GM19351 (cell line): ENCODE data around the gene MAP3K3.

Experiments
- ATAC-seq: cut with Tn5 transposase; IDR thresholded peaks from one replicate; pipeline ENCODE4 v1.9.1; 2021; ENCODE audit warnings: mild to moderate bottlenecking, moderate library complexity; ENCODE audit not compliant: unreplicated experiment

Gene MAP3K3

DNA sequence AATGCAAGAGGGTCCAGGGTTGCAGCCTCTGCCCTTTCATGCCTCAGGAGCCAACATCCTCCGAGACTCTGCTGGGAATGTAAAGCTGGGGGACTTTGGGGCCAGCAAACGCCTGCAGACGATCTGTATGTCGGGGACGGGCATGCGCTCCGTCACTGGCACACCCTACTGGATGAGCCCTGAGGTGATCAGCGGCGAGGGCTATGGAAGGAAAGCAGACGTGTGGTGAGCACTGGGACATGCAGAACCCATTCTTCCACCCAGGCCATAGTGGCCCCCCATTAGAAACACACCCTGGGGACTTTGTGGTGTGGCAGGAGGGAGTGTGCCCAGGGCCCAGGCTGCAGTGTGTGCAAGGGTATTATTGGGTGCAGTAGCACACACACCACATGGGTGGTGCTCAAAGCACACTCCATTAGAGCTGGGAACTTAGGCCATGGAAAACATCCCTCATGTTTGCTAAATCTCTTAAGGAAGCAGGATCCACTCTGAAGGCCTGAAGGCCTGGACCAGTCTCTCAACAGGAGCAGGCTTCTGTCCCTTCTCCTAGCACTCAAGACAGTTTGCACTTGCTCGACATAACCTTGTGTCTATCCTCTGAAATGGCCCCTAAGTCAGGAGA, 70.1 kb downstream of the MAP3K3 start:
- ATAC-seq: no peak

DNA sequence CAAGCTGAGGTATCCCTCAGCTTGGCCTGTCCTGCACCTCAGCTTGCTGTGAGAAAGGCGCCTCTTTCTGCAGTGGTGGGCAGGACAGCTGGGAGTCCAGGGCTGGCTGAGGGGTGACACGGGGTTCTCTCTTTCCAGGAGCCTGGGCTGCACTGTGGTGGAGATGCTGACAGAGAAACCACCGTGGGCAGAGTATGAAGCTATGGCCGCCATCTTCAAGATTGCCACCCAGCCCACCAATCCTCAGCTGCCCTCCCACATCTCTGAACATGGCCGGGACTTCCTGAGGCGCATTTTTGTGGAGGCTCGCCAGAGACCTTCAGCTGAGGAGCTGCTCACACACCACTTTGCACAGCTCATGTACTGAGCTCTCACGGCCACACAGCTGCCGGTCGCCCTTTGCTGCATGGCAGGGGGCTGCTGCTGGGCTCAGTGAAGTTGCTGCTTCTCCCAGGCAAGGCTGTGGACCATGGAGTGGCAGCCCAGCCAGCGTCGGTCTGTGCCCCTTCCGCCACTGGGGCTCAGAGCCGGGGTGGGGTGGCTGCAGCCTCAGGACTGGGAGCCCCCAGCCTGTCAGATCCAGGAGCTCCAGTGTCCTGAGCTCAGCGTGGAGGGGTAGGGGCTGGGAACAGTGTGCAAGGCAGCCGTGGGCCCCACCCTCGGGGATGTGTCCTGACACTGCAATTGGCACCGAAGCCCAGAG, 71.3 kb downstream of the MAP3K3 start:
- ATAC-seq: no peak

- no peak for ATAC-seq
These were observed 72.2 kb downstream of the MAP3K3 start for GRCh38 chr17:63694229-63694949.

DNA sequence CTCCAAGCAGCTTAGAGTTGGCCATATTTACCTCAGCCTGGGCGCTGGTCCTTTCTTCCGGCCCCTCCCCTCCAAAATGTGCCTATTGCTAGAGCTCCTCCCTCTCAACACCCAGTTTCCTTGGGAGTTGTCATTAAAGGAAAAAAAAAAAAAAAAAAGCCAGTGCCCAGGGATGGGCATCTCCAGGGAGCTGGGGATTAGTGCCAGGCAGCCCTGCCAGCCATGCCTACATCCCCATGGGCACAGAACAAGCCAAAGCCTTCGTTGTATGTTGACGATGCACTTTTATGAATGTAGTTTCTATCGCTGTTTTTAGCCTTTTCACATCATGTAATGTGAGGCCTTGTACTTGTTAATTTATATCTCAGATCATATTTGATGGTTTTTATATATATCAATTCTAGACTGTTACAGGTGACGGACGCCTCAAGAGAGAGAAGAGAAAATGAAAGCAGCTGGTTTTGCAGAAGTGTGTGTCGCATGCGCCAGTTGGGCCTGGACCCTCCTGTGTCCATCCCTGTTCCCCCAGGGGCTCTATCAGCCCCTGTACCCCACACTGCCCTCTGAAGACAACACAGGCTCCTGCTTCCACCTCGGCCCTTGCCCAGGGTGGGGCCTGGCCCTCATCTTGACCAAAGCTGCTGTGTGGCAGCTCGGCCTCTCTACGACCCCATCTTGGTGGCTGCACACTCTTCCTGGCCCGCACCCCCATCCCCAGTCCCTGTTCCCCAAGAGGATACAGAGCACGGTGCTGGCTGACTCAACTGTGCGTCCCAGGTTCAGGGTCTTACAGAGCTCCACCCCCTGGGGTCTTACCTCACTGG, 72.9 kb downstream of the MAP3K3 start:
- no peak for ATAC-seq

- no peak for ATAC-seq
These were observed 73.7 kb downstream of the MAP3K3 start for GRCh38 chr17:63695889-63696288.

GRCh38 chr17:63696381-63696961, 74.3 kb downstream of the MAP3K3 start:
- no peak for ATAC-seq

DNA sequence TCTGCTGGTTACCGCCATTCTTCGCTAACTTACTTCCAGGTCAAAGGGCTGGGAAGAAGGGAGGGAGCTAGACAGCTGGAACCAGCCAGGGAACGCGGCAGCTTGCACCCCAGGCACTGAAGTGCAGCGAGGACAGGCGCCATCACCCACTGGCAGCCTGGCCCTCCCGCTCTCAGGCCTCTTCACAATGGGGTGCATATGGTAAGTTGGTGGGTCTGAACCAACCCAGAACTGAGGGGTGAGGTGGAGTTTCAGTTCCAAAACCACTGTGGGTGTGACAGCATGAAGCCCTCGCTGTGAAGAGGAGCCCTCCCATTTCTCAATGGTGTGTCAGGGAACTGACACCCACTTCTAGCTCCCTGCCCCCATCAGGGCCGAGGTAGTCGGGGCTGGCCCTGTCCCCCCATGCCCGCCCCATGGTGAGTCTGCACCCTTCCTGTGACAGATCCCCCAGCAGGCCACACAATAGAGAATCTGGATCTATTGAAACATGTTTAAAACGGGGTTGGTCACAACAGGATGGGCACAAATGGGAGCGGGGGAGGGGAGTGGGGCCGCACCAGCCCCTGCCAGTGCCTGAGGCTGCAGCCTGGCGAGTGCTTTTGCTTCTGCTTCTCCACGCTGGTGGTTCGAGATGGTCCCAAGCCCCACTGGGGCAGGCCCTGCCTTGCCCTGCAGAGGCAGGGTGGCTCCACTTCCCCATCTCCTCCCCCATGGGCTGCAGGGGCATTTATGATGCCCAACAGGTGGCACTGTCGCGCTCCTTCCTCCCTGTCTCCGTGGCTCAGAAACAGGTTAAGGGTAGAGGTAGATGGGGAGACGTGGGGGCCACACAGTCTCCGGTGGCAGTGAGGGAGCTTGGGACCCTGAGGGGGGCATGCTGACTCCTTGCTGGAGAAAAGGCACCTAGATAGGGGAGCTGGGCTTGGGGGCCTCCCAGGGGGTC, 75.4 kb downstream of the MAP3K3 start:
- ATAC-seq: no peak

DNA sequence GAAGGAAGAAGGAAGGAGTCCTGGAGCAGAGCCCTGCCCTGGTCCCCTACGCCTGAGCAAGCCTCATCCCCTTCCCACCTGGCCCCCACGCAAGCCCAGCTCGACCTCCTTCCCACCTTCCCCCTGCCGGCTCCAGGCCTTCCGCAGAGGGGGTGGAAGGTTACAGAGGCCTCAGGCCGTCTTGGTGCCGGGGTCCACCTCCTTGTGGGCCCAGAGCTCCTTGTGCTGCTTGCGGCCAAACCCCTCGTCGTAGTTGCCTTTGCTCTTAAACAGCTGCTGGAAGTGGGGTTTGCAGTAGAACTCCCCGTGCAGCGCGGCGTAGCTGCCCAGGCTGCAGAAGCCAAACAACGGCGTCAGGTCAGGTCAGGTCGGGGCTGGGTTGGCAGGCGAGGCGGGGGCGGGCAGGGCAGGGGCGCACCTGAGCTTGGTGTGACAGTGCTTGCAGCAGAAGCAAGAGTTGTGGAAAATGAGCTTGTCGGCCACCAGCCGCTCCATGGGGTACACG, 76.2 kb downstream of the MAP3K3 start:
- no peak for ATAC-seq

DNA sequence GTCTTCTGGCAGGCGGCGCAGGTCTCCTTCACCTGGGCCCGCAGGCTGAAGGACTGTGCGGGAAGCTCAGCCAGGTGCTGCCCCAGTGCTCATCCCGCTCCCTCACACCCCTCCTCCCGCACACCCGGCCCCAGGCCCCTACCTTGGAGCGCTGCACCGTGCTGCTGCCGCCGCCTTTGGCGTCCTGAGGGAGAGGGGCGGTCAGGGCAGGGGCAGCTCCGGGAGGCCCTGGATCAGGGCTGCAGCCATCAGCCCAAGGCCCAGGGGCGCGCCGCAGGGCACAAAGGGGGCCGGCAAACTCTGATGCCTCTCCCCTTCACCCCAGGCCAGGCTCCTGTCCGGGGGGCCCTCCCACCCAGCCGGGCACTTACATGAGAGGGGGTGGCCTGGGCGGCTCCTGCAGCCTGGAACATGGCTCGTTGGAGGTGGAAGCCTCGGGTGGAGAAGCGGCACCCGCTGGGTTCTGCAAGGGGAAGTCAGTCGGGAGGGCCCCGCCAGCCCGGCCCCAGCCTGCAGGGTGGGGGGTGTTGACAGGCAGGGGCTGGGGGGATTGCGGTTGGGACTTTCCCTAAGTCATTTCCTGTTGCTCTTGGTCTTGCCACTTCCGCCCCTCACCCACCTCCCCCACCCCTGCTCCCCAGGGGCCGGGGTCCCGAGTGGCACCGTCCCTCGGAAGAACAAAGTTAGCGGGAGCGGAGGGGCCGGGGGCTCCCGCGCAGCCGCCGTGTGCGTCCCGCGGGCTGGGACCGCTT, 76.8 kb downstream of the MAP3K3 start:
- ATAC-seq: peak; percentile 23

GRCh38 chr17:63699638-63700527, 77.7 kb downstream of the MAP3K3 start, which contains the start of gene LIMD2:
LIMD2 (minus strand) TSS chr17:63700125; CDS start chr17:63699298, 827 bp downstream.
- ATAC-seq: peak; percentile 13

DNA sequence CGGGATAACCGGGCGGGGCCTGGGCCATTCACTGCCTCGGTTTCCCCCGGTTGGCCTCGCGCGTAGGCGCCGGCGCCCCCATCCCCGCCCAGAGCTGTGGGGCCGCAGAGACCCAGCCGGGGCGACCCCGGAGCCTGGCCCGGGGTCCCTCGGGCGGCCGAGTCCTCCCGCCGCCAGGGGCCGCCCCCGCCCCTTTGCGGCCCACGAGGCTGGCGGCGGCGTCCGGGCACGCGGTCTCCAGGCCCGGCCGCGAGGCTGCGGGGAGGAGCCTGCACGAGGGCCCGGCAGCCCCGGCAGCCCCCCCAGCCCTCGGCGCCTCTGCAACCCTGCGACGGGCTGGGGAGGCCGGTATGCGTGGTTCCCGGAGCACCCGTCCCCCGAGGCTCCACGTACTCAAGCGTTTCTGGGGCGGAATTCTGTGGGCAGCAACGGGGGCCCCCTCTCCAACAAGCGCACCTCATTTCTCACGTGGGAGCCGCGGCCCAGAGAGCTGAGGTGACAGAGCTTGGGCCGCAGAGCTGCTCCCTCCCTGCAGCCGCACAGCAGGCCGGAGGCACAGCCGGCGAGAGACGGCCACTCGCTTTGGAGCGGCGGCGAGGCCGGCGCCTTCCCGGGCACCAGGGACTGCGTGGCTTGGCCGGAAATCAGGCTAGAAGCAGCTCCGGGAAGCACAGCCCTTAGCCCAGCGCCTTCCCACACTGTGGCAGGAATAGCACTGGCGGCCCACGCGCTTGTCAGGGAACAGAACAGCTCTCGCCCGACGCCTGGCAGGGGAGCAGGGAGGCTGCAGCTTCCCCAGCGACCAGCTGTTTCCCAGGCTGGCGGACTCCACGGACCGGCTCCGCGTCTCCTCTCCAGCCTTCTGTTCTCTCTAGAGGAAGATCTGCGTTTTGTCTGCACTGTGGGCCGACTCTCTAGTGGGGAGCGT, 78.6 kb downstream of the MAP3K3 start:
- no peak for ATAC-seq

DNA sequence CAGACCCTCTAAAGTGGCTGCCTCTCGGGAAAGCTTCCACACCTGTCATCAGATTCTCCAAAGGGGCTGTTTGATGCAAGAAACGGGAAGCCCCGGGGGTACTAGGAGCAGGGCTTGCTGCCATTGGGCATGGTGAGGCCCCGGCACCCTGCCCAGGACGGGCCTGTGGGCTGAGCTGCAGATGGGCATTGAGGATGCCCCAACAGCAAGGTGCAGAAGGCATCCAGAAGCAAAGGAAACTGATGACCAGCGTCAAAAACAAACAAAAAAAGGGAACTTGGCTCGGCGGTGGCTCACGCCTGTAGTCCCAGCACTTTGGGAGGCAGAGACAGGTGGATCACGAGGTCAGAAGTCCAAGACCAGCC, 79.2 kb downstream of the MAP3K3 start:
- ATAC-seq: no peak

DNA sequence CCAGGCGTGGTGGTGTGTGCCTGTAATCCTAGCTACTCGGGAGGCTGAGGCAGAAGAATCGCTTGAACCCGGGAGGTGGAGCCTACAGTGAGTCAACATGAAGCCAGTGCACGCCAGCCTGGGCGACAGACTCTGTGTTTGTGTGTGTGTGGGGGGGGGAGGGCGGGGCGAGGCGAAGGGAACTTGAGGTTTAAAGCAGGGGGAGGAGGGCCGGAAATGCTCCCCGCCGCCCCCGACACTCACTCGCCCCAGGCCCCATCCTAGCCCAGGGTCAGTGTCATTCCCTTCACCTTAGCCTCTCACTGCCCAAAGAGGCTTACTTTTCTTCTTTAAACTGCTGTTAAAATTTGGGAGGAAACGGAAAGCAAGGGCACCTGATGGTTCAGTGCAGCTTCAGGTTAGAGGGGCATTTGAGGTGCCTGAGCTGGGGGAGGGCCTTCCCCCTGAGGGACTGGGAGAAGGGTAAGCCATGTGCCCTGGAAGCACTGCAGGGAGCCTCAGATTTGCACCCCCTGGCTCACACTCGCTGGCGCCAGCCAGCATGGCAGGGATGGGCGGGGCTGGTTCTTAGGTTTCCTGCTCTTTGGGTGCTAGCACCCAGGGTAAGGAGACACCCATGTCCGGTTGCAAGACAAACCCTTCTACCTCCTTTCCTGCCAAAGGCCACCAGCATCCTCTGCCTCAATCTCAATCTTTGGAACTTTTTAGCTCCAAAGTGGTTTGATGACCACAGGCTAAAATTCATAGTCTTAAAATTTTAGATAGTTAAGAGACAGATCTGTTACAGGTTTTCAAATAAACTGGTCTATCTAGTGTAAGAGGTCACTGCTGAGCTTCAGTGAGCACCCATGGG, 79.9 kb downstream of the MAP3K3 start:
- no peak for ATAC-seq

- no peak for ATAC-seq
These were observed 80.5 kb downstream of the MAP3K3 start for GRCh38 chr17:63702721-63703015.

- no peak for ATAC-seq
These were observed 80.8 kb downstream of the MAP3K3 start for GRCh38 chr17:63703029-63703428.
